ENCODE measurements around the gene TRNP1.

Gene TRNP1

DNA sequence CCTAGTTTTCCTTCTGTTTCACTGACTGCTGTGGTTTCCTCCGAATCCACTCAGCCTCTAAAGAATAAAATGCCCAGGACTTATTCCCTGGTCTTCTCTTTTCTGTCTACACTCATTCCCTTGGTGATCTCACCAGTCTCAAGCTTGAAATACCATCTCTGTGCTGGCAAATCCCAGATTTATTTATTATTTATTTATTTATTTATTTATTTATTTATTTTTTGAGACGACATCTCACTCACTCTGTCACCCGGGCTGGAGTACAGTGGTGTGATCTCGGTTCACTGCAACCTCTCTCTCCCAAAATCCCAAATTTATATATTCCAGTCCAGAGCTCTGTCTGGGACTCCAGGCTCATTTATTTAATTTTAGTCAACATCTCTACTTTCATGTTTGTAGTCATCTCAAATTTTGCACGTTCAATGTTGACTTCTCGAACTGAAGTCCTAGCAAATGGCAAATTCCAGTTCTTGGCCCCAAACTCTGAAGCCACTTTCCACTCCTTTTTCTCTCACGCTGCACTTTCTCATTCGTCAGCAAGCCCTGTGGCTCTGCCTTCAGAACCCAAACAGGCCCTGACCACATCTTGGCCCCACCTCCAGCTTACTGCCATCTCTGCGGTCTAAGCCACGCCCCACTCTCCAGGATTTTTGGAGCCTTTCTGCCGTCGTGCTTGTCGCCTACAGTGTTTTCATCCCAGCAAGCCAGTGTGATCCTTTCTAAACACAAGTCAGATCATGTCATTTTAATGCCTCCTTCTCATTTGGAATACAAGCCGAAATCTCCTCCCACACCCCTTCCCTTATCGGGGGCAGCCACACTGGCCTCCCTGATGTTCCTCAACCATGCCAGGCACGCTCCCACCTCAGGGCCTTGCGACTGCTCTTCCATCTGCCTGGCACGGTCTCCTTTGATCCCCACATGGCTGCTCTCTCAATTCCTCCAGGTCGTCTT is 33.4 kb downstream of the TRNP1 start:
- no peak overlapping the region for H3K4me3 ChIP-seq (replicated peaks; ENCODE audit: low read depth, low read length)
- no peak for DNase-seq (ENCODE audit: extremely low read depth, low read depth)
- TF ChIP-seq, protein P1, sequence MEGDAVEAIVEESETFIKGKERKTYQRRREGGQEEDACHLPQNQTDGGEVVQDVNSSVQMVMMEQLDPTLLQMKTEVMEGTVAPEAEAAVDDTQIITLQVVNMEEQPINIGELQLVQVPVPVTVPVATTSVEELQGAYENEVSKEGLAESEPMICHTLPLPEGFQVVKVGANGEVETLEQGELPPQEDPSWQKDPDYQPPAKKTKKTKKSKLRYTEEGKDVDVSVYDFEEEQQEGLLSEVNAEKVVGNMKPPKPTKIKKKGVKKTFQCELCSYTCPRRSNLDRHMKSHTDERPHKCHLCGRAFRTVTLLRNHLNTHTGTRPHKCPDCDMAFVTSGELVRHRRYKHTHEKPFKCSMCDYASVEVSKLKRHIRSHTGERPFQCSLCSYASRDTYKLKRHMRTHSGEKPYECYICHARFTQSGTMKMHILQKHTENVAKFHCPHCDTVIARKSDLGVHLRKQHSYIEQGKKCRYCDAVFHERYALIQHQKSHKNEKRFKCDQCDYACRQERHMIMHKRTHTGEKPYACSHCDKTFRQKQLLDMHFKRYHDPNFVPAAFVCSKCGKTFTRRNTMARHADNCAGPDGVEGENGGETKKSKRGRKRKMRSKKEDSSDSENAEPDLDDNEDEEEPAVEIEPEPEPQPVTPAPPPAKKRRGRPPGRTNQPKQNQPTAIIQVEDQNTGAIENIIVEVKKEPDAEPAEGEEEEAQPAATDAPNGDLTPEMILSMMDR (IDR thresholded peaks at IDR 0.05; ENCODE audit: low read depth, low read length, missing control alignments) = no peak

DNA sequence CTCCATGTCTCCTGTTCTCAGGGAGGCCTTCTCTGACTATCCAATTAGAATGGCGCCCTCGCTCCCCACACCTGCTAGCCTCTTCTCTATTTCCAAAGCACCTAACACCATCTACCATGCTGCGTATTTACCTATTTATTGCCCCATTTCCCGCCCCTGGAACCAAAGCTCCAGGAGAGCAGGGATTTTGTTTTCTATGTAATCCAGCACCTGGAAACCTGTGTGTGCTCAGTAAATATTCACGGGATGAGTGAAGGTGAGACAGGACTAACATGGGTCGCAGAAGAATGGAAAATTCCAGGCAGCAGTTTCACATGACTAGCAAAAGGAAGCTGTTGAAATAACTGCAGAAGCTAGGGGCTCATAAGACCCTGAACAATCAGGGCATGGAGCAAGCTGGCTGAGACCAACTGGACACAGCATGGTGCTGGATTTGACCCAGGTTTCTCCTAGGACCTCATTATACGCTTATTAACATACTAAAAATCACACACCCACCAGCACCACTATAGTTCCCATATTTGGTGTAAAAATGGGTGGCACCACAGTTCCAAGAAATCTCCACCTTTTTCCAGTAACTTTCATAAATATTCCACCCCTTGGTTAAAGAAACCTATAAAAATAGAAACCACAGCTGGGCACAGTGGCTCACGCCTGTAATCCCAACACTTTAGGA is 34.2 kb downstream of the TRNP1 start:
- H3K4me3 ChIP-seq (replicated peaks; ENCODE audit: low read depth, low read length) = no peak overlapping the region
- DNase-seq (ENCODE audit: extremely low read depth, low read depth) = no peak
- TF ChIP-seq, protein P1 (IDR thresholded peaks at IDR 0.05; ENCODE audit: low read depth, low read length, missing control alignments) = no peak

DNA sequence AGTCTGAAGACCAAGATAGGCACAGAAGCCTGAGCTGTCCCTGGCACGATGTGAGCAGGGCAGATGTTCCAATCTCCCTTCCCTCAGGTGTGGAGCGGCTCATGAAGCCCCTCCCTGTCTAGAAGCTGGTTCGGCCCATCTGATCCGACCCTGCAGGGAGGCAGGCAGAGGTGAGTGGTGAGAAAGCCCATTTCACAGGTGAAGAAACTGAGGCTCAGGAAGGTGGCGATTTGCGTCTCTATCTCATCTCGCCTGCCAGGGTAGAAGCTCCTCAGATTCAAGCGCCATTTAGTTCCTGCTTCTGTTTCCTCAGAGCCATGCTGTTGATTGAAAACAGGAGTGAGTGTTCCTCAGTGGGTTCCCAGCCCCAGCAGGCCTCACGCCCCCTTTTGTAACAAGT is 36.0 kb downstream of the TRNP1 start:
- no peak for DNase-seq (ENCODE audit: extremely low read depth, low read depth)
- no peak overlapping the region for H3K4me3 ChIP-seq (replicated peaks; ENCODE audit: low read depth, low read length)
- TF ChIP-seq, protein P1 (IDR thresholded peaks at IDR 0.05; ENCODE audit: low read depth, low read length, missing control alignments) = no peak

DNA sequence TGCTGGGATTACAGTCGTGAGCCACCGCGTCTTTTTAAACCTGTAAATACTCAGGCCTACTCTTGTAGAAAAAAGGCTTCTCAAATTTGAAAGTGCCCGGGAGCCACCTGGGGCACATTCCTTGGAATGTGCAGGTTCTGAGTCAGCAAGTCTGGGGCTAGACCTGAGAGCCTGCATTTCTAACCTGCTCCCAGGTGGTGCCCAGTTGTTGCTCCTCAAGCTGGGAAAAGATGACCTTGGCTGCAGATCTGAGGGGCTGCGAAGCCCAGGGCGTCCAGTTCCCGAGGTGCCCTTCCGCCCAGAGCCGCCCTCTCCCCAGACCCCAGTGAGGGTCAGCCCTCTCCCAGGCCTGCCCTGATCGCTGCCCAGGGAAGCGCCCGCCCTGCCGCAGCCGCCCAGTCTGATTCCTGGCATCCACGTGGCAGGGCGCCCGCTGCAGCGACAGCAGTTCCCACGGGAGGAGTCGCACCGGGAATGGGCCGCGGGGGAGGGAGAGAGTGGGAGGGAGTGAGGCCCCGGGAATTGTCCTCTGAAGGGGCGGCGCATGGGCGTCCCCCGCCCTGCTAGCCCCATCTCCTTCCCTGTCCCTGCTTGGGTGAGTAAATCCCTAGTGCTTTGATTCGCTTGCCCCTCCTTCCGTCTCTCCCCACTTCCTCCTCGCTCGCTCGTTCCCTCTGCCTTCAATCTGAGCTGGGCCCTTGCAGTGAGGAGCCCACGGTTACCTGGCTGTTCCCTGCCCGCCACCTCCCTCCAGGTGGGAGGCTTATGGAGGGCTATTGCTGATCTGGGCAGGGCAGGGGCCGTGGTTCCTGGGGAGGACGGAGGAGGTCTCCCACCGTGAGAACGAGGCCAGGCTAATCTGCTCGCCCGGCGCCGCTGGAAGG is 38.0 kb downstream of the TRNP1 start:
- TF ChIP-seq, protein P1 (IDR thresholded peaks at IDR 0.05; ENCODE audit: low read depth, low read length, missing control alignments) = no peak
- H3K4me3 ChIP-seq (replicated peaks; ENCODE audit: low read depth, low read length) = peak overlapping the region; percentile 28
- no peak for DNase-seq (ENCODE audit: extremely low read depth, low read depth)

DNA sequence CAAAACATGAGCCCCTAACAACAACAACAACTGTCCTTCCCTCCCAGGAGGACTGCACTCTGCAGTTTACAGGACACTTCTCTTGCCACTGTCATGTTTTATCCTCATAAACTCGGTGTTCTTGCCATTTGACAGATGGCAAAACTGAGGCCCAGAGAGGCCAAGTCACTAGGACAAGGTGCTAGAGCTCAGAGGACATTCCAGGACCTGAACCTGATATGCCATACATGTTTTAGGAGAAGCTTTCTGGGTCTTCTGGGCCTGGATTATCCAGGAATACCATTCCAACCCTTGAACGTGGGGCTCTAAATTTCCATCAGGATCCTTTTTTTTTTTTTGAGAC is 38.6 kb downstream of the TRNP1 start:
- TF ChIP-seq, protein P1 (IDR thresholded peaks at IDR 0.05; ENCODE audit: low read depth, low read length, missing control alignments) = no peak
- no peak for DNase-seq (ENCODE audit: extremely low read depth, low read depth)
- H3K4me3 ChIP-seq (replicated peaks; ENCODE audit: low read depth, low read length) = peak overlapping the region; percentile 28; the same call in 1 of the 2 replicates

DNA sequence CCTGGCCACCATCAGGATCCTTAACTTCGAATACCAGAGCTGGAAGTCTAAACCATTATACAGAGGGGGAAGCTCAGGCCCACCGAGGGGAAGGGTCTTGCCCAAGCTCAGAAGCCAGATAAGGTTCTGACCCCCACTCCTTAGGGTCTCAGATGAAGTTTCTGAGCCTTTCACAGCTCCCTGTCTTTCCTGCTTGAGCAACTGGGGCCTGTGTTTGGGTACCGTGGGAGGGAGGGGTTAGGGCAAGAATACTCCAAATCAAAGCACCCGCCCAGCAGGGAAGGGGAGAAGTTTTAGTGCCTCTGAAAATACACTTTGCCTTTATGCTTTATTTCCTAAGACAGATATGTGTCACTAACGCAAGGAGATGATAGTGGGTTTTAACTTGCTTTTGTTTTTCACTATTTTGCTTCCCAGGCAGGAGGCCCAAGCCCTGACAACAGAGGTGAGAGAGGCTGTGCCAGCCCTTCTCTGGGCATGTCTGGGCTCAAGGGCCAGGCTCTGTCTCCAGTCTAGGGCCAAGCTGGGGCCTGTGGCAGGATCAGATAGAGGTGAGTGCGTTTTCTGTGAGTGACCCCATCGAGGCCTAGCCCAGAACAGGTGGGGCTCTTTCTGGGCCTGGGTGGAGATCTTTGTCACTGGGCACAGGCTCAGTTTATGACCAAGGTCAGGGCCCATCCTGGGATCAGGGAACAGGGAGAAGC is 39.7 kb downstream of the TRNP1 start:
- no peak for DNase-seq (ENCODE audit: extremely low read depth, low read depth)
- H3K4me3 ChIP-seq (replicated peaks; ENCODE audit: low read depth, low read length) = no peak overlapping the region
- TF ChIP-seq, protein P1 (IDR thresholded peaks at IDR 0.05; ENCODE audit: low read depth, low read length, missing control alignments) = no peak

Data from HFF-Myc (cell line).